PC-9 (cell line): Measurements from ENCODE around the gene LMF1. TPM values are rescaled to one million over a fixed set of nuclear protein-coding genes. Genes with fewer than 3 reads are reported as not detected.

Experiments used
- BruUV-seq: library from RNA; stranded (reverse); fragments of 400-500 nt; replicated peaks from 2 replicates; lab custom pipeline; 2021; lab: Mats Ljungman, UMichigan
- CTCF ChIA-PET: fragments of 300-600 bp; sonication (Branson Sonifier 250); formaldehyde crosslinking; loops from one replicate; lab custom pipeline; 2022; ENCODE audit warnings: antibody characterized with exemption; lab: Charles Lee
- POLR2A ChIA-PET: fragments of 300-600 bp; sonication (Branson Sonifier 250); formaldehyde crosslinking; loops from one replicate; lab custom pipeline; 2022; ENCODE audit warnings: antibody characterized with exemption; ENCODE audit not compliant: unreplicated experiment; lab: Charles Lee
- DNase-seq, 2 experiments: peaks; one replicate each; pipeline versions ENCODE4 v3.0.0 to v3.0.0-alpha.2; 2015 to 2022; ENCODE audit warnings: mixed read lengths in 1 of 2
- H2AFZ ChIP-seq: fragments of 200-600 bp; sonication (generic); 2 replicates; pipeline ENCODE4 v1.8.1; 2017; ENCODE audit warnings: antibody characterized with exemption
- H3F3A ChIP-seq: fragments of 200-600 bp; sonication (generic); 2 replicates; pipeline ENCODE4 v1.8.1; 2017; ENCODE audit warnings: antibody characterized with exemption, mild to moderate bottlenecking, low read depth; ENCODE audit not compliant: insufficient read depth
- H3K27ac ChIP-seq: fragments of 200-600 bp; sonication (generic); 2 replicates; pipeline ENCODE4 v1.6.1; 2016; ENCODE audit warnings: mixed run types
- H3K27me3 ChIP-seq: fragments of 200-600 bp; sonication (generic); 2 replicates; pipeline ENCODE4 v1.6.1; 2016; ENCODE audit warnings: low read depth, mixed run types; ENCODE audit not compliant: insufficient read depth
- H3K36me3 ChIP-seq: fragments of 200-600 bp; sonication (generic); 2 replicates; pipeline ENCODE4 v1.6.1; 2016; ENCODE audit warnings: low read depth, mixed run types
- H3K4me1 ChIP-seq: fragments of 200-600 bp; sonication (generic); replicated peaks from 2 replicates; pipeline ENCODE4 v1.6.1; 2016; ENCODE audit warnings: mixed run types; ENCODE audit not compliant: insufficient read depth
- H3K4me2 ChIP-seq: fragments of 200-600 bp; sonication (generic); 2 replicates; pipeline ENCODE4 v1.6.1; 2017; ENCODE audit warnings: mixed run types
- H3K4me3 ChIP-seq: fragments of 200-600 bp; sonication (generic); 2 replicates; pipeline ENCODE4 v1.6.1; 2016; ENCODE audit warnings: mixed run types
- H3K79me2 ChIP-seq: fragments of 200-600 bp; sonication (generic); 2 replicates; pipeline ENCODE4 v1.6.1; 2017; ENCODE audit warnings: low read depth, mixed run types
- H3K9me2 ChIP-seq: fragments of 200-600 bp; sonication (generic); 2 replicates; pipeline ENCODE4 v1.8.1; 2017; ENCODE audit warnings: mild to moderate bottlenecking; ENCODE audit not compliant: insufficient read depth
- H3K9me3 ChIP-seq: fragments of 200-600 bp; sonication (generic); 2 replicates; pipeline ENCODE4 v1.8.1; 2016; ENCODE audit warnings: low read depth; ENCODE audit not compliant: insufficient read depth
- H4K20me1 ChIP-seq: fragments of 200-600 bp; sonication (generic); 2 replicates; pipeline ENCODE4 v1.8.1; 2017; ENCODE audit not compliant: insufficient read depth
- EZH2 ChIP-seq: fragments of 200-600 bp; sonication (generic); IDR thresholded peaks from 2 replicates; pipeline ENCODE4 v1.8.0; 2017; ENCODE audit warnings: antibody characterized with exemption, low read depth
- intact Hi-C: fragments of 100-400 bp; cut with micrococcal nuclease; formaldehyde crosslinking; loops from one replicate; pipeline ENCODE4 v1.10.0; 2022; ENCODE audit not compliant: unreplicated experiment
- total RNA-seq: library from RNA; stranded (reverse); gene quantifications from 2 replicates; pipeline ENCODE4 v1.2.3, GENCODE V29; 2021
- TF ChIP-seq, protein P1 (sequence below): fragments of 200-600 bp; sonication (generic); conservative IDR thresholded peaks from 2 replicates; pipeline ENCODE4 v1.6.1; 2017; ENCODE audit warnings: mixed run types, antibody characterized with exemption, mild to moderate bottlenecking, moderate library complexity

The LMF1 gene
- total RNA-seq, 1 experiment from 2014 or later = 31.3 TPM

DNA sequence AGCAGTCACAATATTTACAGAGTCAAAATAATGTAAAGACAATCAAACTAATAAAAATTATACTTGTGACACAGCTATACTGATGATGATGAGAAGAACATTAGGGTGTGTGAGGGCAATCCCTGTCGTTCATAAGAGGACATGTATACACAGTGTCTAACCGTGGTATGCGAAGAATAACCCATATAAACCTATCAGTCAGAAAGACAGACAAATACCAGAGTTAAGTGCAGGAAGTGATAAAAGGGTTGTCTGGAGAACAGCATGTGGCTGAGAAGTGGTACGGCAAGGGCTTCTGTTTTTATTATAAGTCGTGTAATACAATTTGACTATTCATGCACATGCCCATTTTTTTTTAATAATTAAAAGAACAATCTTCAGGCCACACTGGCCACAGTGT is 46.7 kb downstream of the LMF1 start:
- Histone ChIP-seq H3K9me2 (no peaks in the 10 kb centered on the region), H3F3A (peaks cover 9% of the 10 kb centered on the region; the same call in 1 of the 2 replicates), H3K4me2 (no peak overlapping the region), H3K79me2 (no peaks in the 10 kb centered on the region), H3K4me1 (no peaks in the 10 kb centered on the region), H3K9me3 (no peaks in the 10 kb centered on the region), H3K27me3 (no peaks in the 10 kb centered on the region), H3K36me3 (no peaks in the 10 kb centered on the region), H4K20me1 (0 out of 2 replicates have a peak, but pooled peaks cover 3% of the 10 kb centered on the region), H3K4me3 (no peak overlapping the region), H3K27ac (no peak overlapping the region), H2AFZ (no peak overlapping the region)
- no TSS peak for BruUV-seq
- POLR2A ChIA-PET = no interaction called here
- intact Hi-C loops = no loop called here
- DNase-seq = no peak
- TF ChIP-seq, protein P1, sequence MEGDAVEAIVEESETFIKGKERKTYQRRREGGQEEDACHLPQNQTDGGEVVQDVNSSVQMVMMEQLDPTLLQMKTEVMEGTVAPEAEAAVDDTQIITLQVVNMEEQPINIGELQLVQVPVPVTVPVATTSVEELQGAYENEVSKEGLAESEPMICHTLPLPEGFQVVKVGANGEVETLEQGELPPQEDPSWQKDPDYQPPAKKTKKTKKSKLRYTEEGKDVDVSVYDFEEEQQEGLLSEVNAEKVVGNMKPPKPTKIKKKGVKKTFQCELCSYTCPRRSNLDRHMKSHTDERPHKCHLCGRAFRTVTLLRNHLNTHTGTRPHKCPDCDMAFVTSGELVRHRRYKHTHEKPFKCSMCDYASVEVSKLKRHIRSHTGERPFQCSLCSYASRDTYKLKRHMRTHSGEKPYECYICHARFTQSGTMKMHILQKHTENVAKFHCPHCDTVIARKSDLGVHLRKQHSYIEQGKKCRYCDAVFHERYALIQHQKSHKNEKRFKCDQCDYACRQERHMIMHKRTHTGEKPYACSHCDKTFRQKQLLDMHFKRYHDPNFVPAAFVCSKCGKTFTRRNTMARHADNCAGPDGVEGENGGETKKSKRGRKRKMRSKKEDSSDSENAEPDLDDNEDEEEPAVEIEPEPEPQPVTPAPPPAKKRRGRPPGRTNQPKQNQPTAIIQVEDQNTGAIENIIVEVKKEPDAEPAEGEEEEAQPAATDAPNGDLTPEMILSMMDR = no peak
- TF ChIP-seq EZH2 = no peak
- CTCF ChIA-PET = no interaction called here

DNA sequence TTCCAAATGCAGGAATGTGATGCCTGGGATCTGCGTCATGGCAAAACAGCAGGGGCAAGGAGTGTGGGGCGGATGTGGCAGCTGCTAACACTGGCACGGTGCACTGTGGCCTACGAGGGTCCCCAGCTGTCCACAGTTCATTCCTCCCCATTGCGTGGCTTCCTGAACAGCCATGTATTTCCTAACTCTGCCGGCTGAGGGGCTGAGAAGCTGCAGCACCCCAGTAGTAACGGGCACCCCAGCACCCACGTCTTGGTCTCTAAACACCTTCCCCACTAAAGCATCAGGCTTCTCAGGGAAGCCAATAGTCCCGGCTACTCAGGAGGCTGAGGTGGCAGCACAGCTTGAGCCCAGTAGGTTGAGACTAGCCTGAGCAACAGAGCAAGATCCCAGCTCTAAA is 47.6 kb downstream of the LMF1 start:
- CTCF ChIA-PET = no interaction called here
- Histone ChIP-seq H3K27ac (no peak overlapping the region), H3K4me3 (no peak overlapping the region), H3F3A (peaks cover 9% of the 10 kb centered on the region; the same call in 1 of the 2 replicates), H3K9me2 (no peaks in the 10 kb centered on the region), H3K79me2 (no peaks in the 10 kb centered on the region), H3K9me3 (no peaks in the 10 kb centered on the region), H2AFZ (no peak overlapping the region), H3K4me1 (no peaks in the 10 kb centered on the region), H3K27me3 (no peaks in the 10 kb centered on the region), H4K20me1 (0 out of 2 replicates have a peak, but pooled peaks cover 3% of the 10 kb centered on the region), H3K36me3 (no peaks in the 10 kb centered on the region), H3K4me2 (no peak overlapping the region)
- POLR2A ChIA-PET = no interaction called here
- DNase-seq = no peak
- intact Hi-C loops = no loop called here
- no peak for TF ChIP-seq EZH2
- TF ChIP-seq, protein P1 = no peak
- no TSS peak for BruUV-seq

DNA sequence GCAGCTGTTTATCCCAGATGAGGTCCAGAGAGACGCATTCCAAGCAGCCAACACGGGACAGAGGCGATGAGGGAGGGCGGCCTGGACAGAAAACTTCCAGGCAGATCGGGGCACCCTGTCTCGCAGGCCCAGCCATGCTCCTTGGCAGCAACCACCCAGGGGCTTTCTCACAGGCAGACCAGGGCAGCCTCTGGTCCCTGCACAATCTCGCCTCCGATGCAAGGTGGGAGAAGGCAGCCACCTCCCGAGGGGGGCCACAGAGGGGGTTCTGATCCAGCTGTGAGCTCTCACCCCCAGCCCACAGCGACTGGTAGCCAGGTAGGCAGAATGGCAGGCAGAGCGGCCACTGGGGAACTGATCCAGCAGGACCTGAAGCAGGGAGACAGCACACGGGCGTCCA is 48.7 kb downstream of the LMF1 start:
- Histone ChIP-seq H3K4me2 (no peak overlapping the region), H3K79me2 (no peaks in the 10 kb centered on the region), H3K27me3 (no peaks in the 10 kb centered on the region), H2AFZ (no peak overlapping the region), H3K9me2 (no peaks in the 10 kb centered on the region), H4K20me1 (0 out of 2 replicates have a peak, but pooled peaks cover 3% of the 10 kb centered on the region), H3K9me3 (no peaks in the 10 kb centered on the region), H3F3A (peaks cover 9% of the 10 kb centered on the region; the same call in 1 of the 2 replicates), H3K27ac (no peak overlapping the region), H3K4me3 (no peak overlapping the region), H3K4me1 (no peaks in the 10 kb centered on the region), H3K36me3 (no peaks in the 10 kb centered on the region)
- POLR2A ChIA-PET = no interaction called here
- TF ChIP-seq EZH2 = no peak
- TF ChIP-seq, protein P1 = no peak
- DNase-seq = no peak
- no TSS peak for BruUV-seq
- intact Hi-C loops = no loop called here
- CTCF ChIA-PET = no interaction called here
